Prostate gland (tissue), 2 donors: Measurements from ENCODE around the gene JMJD7.

ENCODE experiments used
- CTCF ChIP-seq, 4 experiments: fragments of 200-600 bp in 2 of 4; fragments of 450-650 bp in 2 of 4; sonication (generic) in 2 of 4; IDR thresholded peaks; 1 replicate in 3 of 4; 2 replicates in 1 of 4; pipeline ENCODE4 v1.5.1; 2016 to 2019; ENCODE audit warnings: antibody characterized with exemption in 4 of 4, mild to moderate bottlenecking in 2 of 4, moderate library complexity in 2 of 4
- POLR2A ChIP-seq: fragments of 450-650 bp; IDR thresholded peaks from one replicate; pipeline ENCODE4 v1.6.1; 2016; ENCODE audit warnings: antibody characterized with exemption, mild to moderate bottlenecking
- POLR2AphosphoS5 ChIP-seq: sonication (generic); formaldehyde crosslinking; IDR thresholded peaks from one replicate; pipeline ENCODE4 v1.6.1; 2017; ENCODE audit warnings: antibody characterized with exemption

GRCh38 chr15:41798607-41799487, 29.0 kb upstream of the JMJD7 start:
- TF ChIP-seq POLR2A, result no peak
- no peak for TF ChIP-seq POLR2AphosphoS5
- TF ChIP-seq CTCF (IDR thresholded peaks at IDR 0.05), result no peak
